H9 (cell line): ENCODE measurements around the gene IL12RB2. TPM values are rescaled to one million over a fixed set of nuclear protein-coding genes. Genes with fewer than 3 reads are reported as not detected.

Source experiments
- DNase-seq: peaks from one replicate; pipeline ENCODE4 v3.0.0-alpha.2; 2017
- H2AFZ ChIP-seq: one replicate; pipeline ENCODE4 v1.6.1; 2013; ENCODE audit warnings: mild to moderate bottlenecking, low read length, control low read depth, moderate library complexity
- H2AK5ac ChIP-seq: 2 replicates; pipeline ENCODE4 v1.6.1; 2013; ENCODE audit warnings: low read length, control low read depth, mixed read lengths; ENCODE audit not compliant: insufficient read length
- H2BK120ac ChIP-seq: one replicate; pipeline ENCODE4 v1.6.1; 2013; ENCODE audit warnings: low read depth, mild to moderate bottlenecking, low read length, control low read depth, inconsistent platforms; ENCODE audit not compliant: poor library complexity, severe bottlenecking
- H2BK12ac ChIP-seq: 2 replicates; pipeline ENCODE4 v1.6.1; 2013; ENCODE audit warnings: low read length, control low read depth, mixed read lengths, low read depth; ENCODE audit not compliant: insufficient read length
- H2BK15ac ChIP-seq: 2 replicates; pipeline ENCODE4 v1.6.1; 2013; ENCODE audit warnings: low read depth, low read length, control low read depth
- H2BK20ac ChIP-seq: one replicate; pipeline ENCODE4 v1.6.1; 2013; ENCODE audit warnings: low read depth, mild to moderate bottlenecking, low read length, control low read depth, inconsistent platforms; ENCODE audit not compliant: poor library complexity, severe bottlenecking
- H2BK5ac ChIP-seq: 2 replicates; pipeline ENCODE4 v1.6.1; 2013; ENCODE audit warnings: low read length, control low read depth, mixed read lengths; ENCODE audit not compliant: insufficient read length
- H3K14ac ChIP-seq: 2 replicates; pipeline ENCODE4 v1.6.1; 2013; ENCODE audit warnings: low read length, control low read depth; ENCODE audit not compliant: insufficient read depth
- H3K18ac ChIP-seq: 2 replicates; pipeline ENCODE4 v1.6.1; 2013; ENCODE audit warnings: low read depth, mild to moderate bottlenecking, mixed read lengths, low read length, control low read depth; ENCODE audit not compliant: insufficient read length
- H3K23ac ChIP-seq: 2 replicates; pipeline ENCODE4 v1.6.1; 2013; ENCODE audit warnings: low read length, control low read depth, mixed read lengths, low read depth; ENCODE audit not compliant: insufficient read length
- H3K23me2 ChIP-seq: 2 replicates; pipeline ENCODE4 v1.6.1; 2013; ENCODE audit warnings: low read depth, mild to moderate bottlenecking, mixed read lengths, low read length, control low read depth; ENCODE audit not compliant: insufficient read length, poor library complexity, severe bottlenecking
- H3K27ac ChIP-seq: 2 replicates; pipeline ENCODE4 v1.5.1; 2013; ENCODE audit warnings: low read length, control low read depth, mixed read lengths, low read depth; ENCODE audit not compliant: insufficient read length
- H3K27me3 ChIP-seq: 2 replicates; pipeline ENCODE4 v1.6.1; 2013; ENCODE audit warnings: low read length, control low read depth, inconsistent platforms; ENCODE audit not compliant: insufficient read depth
- H3K4ac ChIP-seq: 2 replicates; pipeline ENCODE4 v1.6.1; 2013; ENCODE audit warnings: low read depth, mild to moderate bottlenecking, control low read depth, inconsistent platforms, low read length, moderate library complexity
- H3K4me1 ChIP-seq: 2 replicates; pipeline ENCODE4 v1.6.1; 2013; ENCODE audit warnings: low read length, control low read depth, inconsistent platforms; ENCODE audit not compliant: insufficient read depth
- H3K4me2 ChIP-seq: 2 replicates; pipeline ENCODE4 v1.6.1; 2013; ENCODE audit warnings: low read length, control low read depth, mixed read lengths; ENCODE audit not compliant: insufficient read length, insufficient read depth
- H3K56ac ChIP-seq: 2 replicates; pipeline ENCODE4 v1.6.1; 2013; ENCODE audit warnings: low read depth, mild to moderate bottlenecking, mixed read lengths, low read length, control low read depth; ENCODE audit not compliant: insufficient read length
- H3K79me1 ChIP-seq: 2 replicates; pipeline ENCODE4 v1.6.1; 2013; ENCODE audit warnings: low read depth, mild to moderate bottlenecking, moderate library complexity, low read length, control low read depth, inconsistent platforms; ENCODE audit not compliant: insufficient read depth, poor library complexity, severe bottlenecking
- H3K79me2 ChIP-seq: 2 replicates; pipeline ENCODE4 v1.6.1; 2013; ENCODE audit warnings: low read length, control low read depth, inconsistent platforms; ENCODE audit not compliant: insufficient read depth
- H3K9ac ChIP-seq: 2 replicates; pipeline ENCODE4 v1.6.1; 2013; ENCODE audit warnings: low read length, control low read depth, mixed read lengths; ENCODE audit not compliant: insufficient read length; ENCODE audit errors: extremely low read depth
- H3K9me3 ChIP-seq: one replicate; pipeline ENCODE4 v1.6.1; 2013; ENCODE audit warnings: low read depth, low read length, inconsistent platforms; ENCODE audit not compliant: control insufficient read depth
- H3T11ph ChIP-seq: one replicate; pipeline ENCODE4 v1.6.1; 2013; ENCODE audit warnings: mild to moderate bottlenecking, low read length, control low read depth, inconsistent platforms
- H4K20me1 ChIP-seq: one replicate; pipeline ENCODE4 v1.6.1; 2013; ENCODE audit not compliant: control insufficient read depth, insufficient read length, insufficient read depth
- H4K5ac ChIP-seq: 2 replicates; pipeline ENCODE4 v1.6.1; 2013; ENCODE audit warnings: low read depth, mild to moderate bottlenecking, mixed read lengths, low read length, control low read depth; ENCODE audit not compliant: insufficient read length
- H4K8ac ChIP-seq: replicated peaks from 2 replicates; pipeline ENCODE4 v1.6.1; 2013; ENCODE audit warnings: low read length, control low read depth, mixed read lengths, low read depth; ENCODE audit not compliant: insufficient read length
- H4K91ac ChIP-seq: 2 replicates; pipeline ENCODE4 v1.6.1; 2013; ENCODE audit warnings: low read depth, mild to moderate bottlenecking, moderate library complexity, mixed read lengths, low read length, control low read depth; ENCODE audit not compliant: insufficient read length
- H3K27ac Mint-ChIP-seq, 3 experiments: 2 replicates in 2 of 3; 3 replicates in 1 of 3; pipeline ENCODE4 v1.8.0; 2020 to 2021; ENCODE audit warnings: mixed read lengths in 3 of 3, mild to moderate bottlenecking in 1 of 3, moderate library complexity in 1 of 3
- H3K27me3 Mint-ChIP-seq: 2 replicates; pipeline ENCODE4 v1.8.0; 2021; ENCODE audit warnings: low read depth, mild to moderate bottlenecking, moderate library complexity, mixed read lengths
- H3K36me3 Mint-ChIP-seq, 3 experiments: 2 replicates in 2 of 3; 3 replicates in 1 of 3; pipeline ENCODE4 v1.8.0; 2020 to 2021; ENCODE audit warnings: low read depth in 3 of 3, mixed read lengths in 3 of 3; ENCODE audit not compliant: insufficient read depth in 1 of 3
- H3K4me1 Mint-ChIP-seq, 2 experiments: 2 replicates each; pipeline ENCODE4 v1.8.0; 2020; ENCODE audit warnings: mixed read lengths in 2 of 2
- H3K4me3 Mint-ChIP-seq, 2 experiments: 2 replicates in 1 of 2; 3 replicates in 1 of 2; pipeline ENCODE4 v1.8.0; 2020 to 2021; ENCODE audit warnings: mild to moderate bottlenecking in 2 of 2, mixed read lengths in 2 of 2, moderate library complexity in 1 of 2
- H3K9me3 Mint-ChIP-seq, 2 experiments: 2 replicates in 1 of 2; 3 replicates in 1 of 2; pipeline ENCODE4 v1.8.0; 2020; ENCODE audit warnings: mild to moderate bottlenecking in 2 of 2, mixed read lengths in 2 of 2, moderate library complexity in 1 of 2
- WGBS: extraction: QIAGEN DNeasy Blood & Tissue Kit; methylation state at CpG from one replicate; pipeline ENCODE4 v1.1.7; 2013; ENCODE audit warnings: missing lambda C conversion rate, low lambda C conversion rate, mixed read lengths; ENCODE audit not compliant: insufficient read length; ENCODE audit errors: extremely low coverage; 5-methylcytosine and 5-hydroxymethylcytosine counted together
- total RNA-seq: library from RNA; stranded (reverse); gene quantifications from 2 replicates; pipeline ENCODE4 v1.2.1, GENCODE V29; 2021
- TF ChIP-seq, protein P1 (sequence below): fragments of 200-600 bp; sonication (generic); conservative IDR thresholded peaks from 3 replicates; pipeline ENCODE4 v1.8.0; 2021; ENCODE audit warnings: antibody characterized with exemption, mild to moderate bottlenecking

Gene IL12RB2
- total RNA-seq, 1 experiment from 2014 or later = 0.77 TPM

DNA sequence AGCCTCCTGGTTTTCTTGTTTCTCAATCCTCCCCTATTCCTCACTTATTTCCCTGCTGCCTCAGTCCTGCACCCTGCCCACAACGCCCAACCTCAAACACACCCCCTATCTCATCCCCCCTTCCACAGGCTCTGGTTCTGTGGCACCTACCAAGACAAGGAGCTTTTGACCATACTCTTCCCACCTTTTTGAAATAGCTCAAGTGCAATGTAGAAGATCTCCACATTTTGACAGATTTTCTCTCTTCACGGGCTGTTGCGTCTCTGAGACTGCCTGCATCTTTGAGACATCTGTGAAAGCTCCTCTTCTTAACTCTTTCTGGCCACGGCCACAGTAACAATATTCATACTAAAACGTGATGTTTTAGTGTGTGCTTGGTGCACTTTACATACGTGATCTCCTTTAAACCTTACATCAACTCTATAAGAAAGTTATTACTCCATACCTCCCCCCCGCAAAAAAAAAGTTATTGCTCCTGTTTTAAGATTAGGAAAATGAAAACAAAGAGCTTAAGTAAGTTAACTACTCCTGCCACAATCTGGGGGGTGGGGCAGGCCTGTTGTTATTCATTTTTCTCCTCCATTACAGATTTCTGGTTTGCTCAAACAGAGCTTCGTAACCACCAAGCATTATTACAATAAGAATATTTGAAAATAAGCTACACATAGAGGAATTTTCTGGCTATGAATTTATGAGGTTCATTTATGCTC is 124.4 kb downstream of the IL12RB2 start:
- no peak for DNase-seq
- Mint-ChIP-seq H3K27ac (peak overlapping the region; percentile 42 to 82 (median 53); a peak in 6 of 7 replicates), H3K4me3 (peak overlapping the region; percentile 98 to 99)

More for the DNA sequence above, 124.4 kb downstream of the IL12RB2 start:
- no peak overlapping the region for H4K8ac ChIP-seq
- H4K5ac ChIP-seq = no peak overlapping the region
- no peak overlapping the region for H3K9ac ChIP-seq
- H3K36me3 Mint-ChIP-seq = peaks cover 29 to 32% (median 30%) of the 10 kb centered on the region in 3 experiments
- no peak overlapping the region for H2AK5ac ChIP-seq
- no peaks in the 10 kb centered on the region for H3K27me3 ChIP-seq
- peaks cover 20 to 33% of the 10 kb centered on the region in 2 experiments for H3K4me1 Mint-ChIP-seq
- H3K4me1 ChIP-seq = no peaks in the 10 kb centered on the region
- no peak overlapping the region for H3T11ph ChIP-seq
- H2BK15ac ChIP-seq = no peak overlapping the region
- no peak overlapping the region for H2BK120ac ChIP-seq
- TF ChIP-seq, protein P1, sequence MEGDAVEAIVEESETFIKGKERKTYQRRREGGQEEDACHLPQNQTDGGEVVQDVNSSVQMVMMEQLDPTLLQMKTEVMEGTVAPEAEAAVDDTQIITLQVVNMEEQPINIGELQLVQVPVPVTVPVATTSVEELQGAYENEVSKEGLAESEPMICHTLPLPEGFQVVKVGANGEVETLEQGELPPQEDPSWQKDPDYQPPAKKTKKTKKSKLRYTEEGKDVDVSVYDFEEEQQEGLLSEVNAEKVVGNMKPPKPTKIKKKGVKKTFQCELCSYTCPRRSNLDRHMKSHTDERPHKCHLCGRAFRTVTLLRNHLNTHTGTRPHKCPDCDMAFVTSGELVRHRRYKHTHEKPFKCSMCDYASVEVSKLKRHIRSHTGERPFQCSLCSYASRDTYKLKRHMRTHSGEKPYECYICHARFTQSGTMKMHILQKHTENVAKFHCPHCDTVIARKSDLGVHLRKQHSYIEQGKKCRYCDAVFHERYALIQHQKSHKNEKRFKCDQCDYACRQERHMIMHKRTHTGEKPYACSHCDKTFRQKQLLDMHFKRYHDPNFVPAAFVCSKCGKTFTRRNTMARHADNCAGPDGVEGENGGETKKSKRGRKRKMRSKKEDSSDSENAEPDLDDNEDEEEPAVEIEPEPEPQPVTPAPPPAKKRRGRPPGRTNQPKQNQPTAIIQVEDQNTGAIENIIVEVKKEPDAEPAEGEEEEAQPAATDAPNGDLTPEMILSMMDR = no peak
- H3K27me3 Mint-ChIP-seq = no peaks in the 10 kb centered on the region
- H3K14ac ChIP-seq = no peak overlapping the region
- H3K18ac ChIP-seq = no peak overlapping the region
- peak overlapping the region; percentile 57 for H2AFZ ChIP-seq
- H2BK20ac ChIP-seq = no peak overlapping the region
- no peak overlapping the region for H3K27ac ChIP-seq
- H4K20me1 ChIP-seq = no peaks in the 10 kb centered on the region
- H3K56ac ChIP-seq = no peak overlapping the region
- peaks cover 30% of the 10 kb centered on the region for H3K79me2 ChIP-seq
- no peaks in the 10 kb centered on the region for H3K9me3 ChIP-seq
- peaks cover 10% of the 10 kb centered on the region for H3K23me2 ChIP-seq
- no peak overlapping the region for H4K91ac ChIP-seq
- H3K79me1 ChIP-seq = no peaks in the 10 kb centered on the region
- H3K4me2 ChIP-seq = peak overlapping the region; percentile 70
- H3K23ac ChIP-seq = no peak overlapping the region
- no CpG with 5 or more reads among the region's 8 CpGs for WGBS
- no peak overlapping the region for H2BK12ac ChIP-seq
- H2BK5ac ChIP-seq = no peak overlapping the region
- no peak overlapping the region for H3K4ac ChIP-seq
- H3K9me3 Mint-ChIP-seq = peaks cover 5 to 8% of the 10 kb centered on the region in 2 experiments; a peak in 4 of 5 replicates
